HepG2 (cell line): Measurements from ENCODE around the gene HMGCS2. TPM values are rescaled to one million over a fixed set of nuclear protein-coding genes. Genes with fewer than 3 reads are reported as not detected.

Experiments used
- ARID5B ChIP-seq: IDR thresholded peaks from 2 replicates; pipeline ENCODE4 v1.4.0; 2020; ENCODE audit warnings: mild to moderate bottlenecking, missing genetic modification reagents
- DDIT3 ChIP-seq: sonication (generic); formaldehyde crosslinking; IDR thresholded peaks from 2 replicates; pipeline ENCODE4 v1.4.0; 2020; ENCODE audit warnings: mild to moderate bottlenecking, missing genetic modification reagents
- FOXA1 ChIP-seq, 2 experiments: fragments of 450-650 bp in 1 of 2; sonication (generic) in 1 of 2; formaldehyde crosslinking in 1 of 2; IDR thresholded peaks; 2 replicates each; pipeline versions ENCODE4 v1.4.0 to v1.6.1; 2016 to 2020; ENCODE audit warnings: missing genetic modification reagents in 1 of 2
- FOXA3 ChIP-seq: IDR thresholded peaks from 2 replicates; pipeline ENCODE4 v1.6.1; 2016; ENCODE audit warnings: missing genetic modification reagents, missing compliant biosample characterization
- FOXK1 ChIP-seq: sonication (generic); formaldehyde crosslinking; IDR thresholded peaks from 2 replicates; pipeline ENCODE4 v1.4.0; 2020; ENCODE audit warnings: low read depth, missing genetic modification reagents, borderline replicate concordance
- GATAD2A ChIP-seq: IDR thresholded peaks from 2 replicates; pipeline ENCODE4 v1.6.1; 2016
- IRF2 ChIP-seq: IDR thresholded peaks from 2 replicates; pipeline ENCODE4 v1.6.1; 2018; ENCODE audit warnings: missing genetic modification reagents, missing compliant biosample characterization
- KDM1A ChIP-seq: IDR thresholded peaks from 2 replicates; pipeline ENCODE4 v1.6.1; 2016; ENCODE audit warnings: missing compliant biosample characterization
- KLF16 ChIP-seq, 2 experiments: sonication (generic) in 1 of 2; formaldehyde crosslinking in 1 of 2; IDR thresholded peaks; 2 replicates each; pipeline versions ENCODE4 v1.6.1 to v1.8.0; 2016 to 2023; ENCODE audit warnings: missing genetic modification reagents in 2 of 2, missing compliant biosample characterization in 1 of 2
- PREB ChIP-seq: sonication (generic); formaldehyde crosslinking; IDR thresholded peaks from 2 replicates; pipeline ENCODE4 v1.4.0; 2020; ENCODE audit warnings: missing genetic modification reagents
- RARA ChIP-seq: IDR thresholded peaks from 2 replicates; pipeline ENCODE4 v1.6.1; 2016; ENCODE audit warnings: missing genetic modification reagents, missing compliant biosample characterization
- SOX13 ChIP-seq, 3 experiments: fragments of 450-650 bp in 1 of 3; sonication (generic) in 1 of 3; formaldehyde crosslinking in 1 of 3; IDR thresholded peaks in 2 of 3; conservative IDR thresholded peaks in 1 of 3; 2 replicates each; pipeline versions ENCODE4 v1.5.0 to v1.6.1; 2016 to 2020; ENCODE audit warnings: antibody characterized with exemption in 1 of 3, mild to moderate bottlenecking in 1 of 3, missing compliant biosample characterization in 1 of 3, missing genetic modification reagents in 1 of 3, moderate library complexity in 1 of 3
- TEAD3 ChIP-seq: optimal IDR thresholded peaks from 2 replicates; pipeline ENCODE3; 2016; ENCODE audit warnings: borderline replicate concordance
- THRA ChIP-seq: sonication (generic); formaldehyde crosslinking; IDR thresholded peaks from 2 replicates; pipeline ENCODE4 v1.4.0; 2020; ENCODE audit warnings: missing genetic modification reagents, borderline replicate concordance
- ZFP36L1 ChIP-seq: sonication (generic); formaldehyde crosslinking; IDR thresholded peaks from 2 replicates; pipeline ENCODE4 v1.8.0; 2022; ENCODE audit warnings: mild to moderate bottlenecking, missing genetic modification reagents, moderate library complexity
- ZMYM4 ChIP-seq: sonication (generic); formaldehyde crosslinking; IDR thresholded peaks from 2 replicates; pipeline ENCODE4 v1.8.1; 2023; ENCODE audit warnings: mild to moderate bottlenecking, missing genetic modification reagents
- ZNF12 ChIP-seq: sonication (generic); formaldehyde crosslinking; IDR thresholded peaks from 2 replicates; pipeline ENCODE4 v1.5.0; 2020; ENCODE audit warnings: missing genetic modification reagents
- ZNF512 ChIP-seq: sonication (generic); formaldehyde crosslinking; IDR thresholded peaks from 2 replicates; pipeline ENCODE4 v1.4.0; 2020; ENCODE audit warnings: mild to moderate bottlenecking, missing genetic modification reagents
- ZNF644 ChIP-seq: IDR thresholded peaks from 2 replicates; pipeline ENCODE4 v1.6.1; 2016; ENCODE audit warnings: low read depth
- ZNF879 ChIP-seq: sonication (generic); formaldehyde crosslinking; IDR thresholded peaks from 2 replicates; pipeline ENCODE4 v1.8.1; 2023; ENCODE audit warnings: missing genetic modification reagents
- polyA plus RNA-seq, 8 experiments: library from polyadenylated mRNA; depleted of rRNA in 3 of 8; stranded (reverse) in 7 of 8; unstranded in 1 of 8; fragments of >200 nt; fragmentation: Illumina TruSeq in 4 of 8; extraction: Trizol in 4 of 8; gene quantifications; 2 replicates each; pipeline versions ENCODE4 v1.2.1 to v1.2.3, GENCODE V29; 2011 to 2016; ENCODE audit warnings: low read depth in 4 of 8, missing spikeins in 1 of 8, mixed read lengths in 1 of 8; ENCODE audit not compliant: insufficient read depth in 1 of 8
- total RNA-seq, 5 experiments: library from RNA; depleted of rRNA; stranded (reverse); fragments of >200 nt; fragmentation: Illumina TruSeq; extraction: Trizol; gene quantifications; 2 replicates each; pipeline ENCODE4 v1.2.3, GENCODE V29; 2016; ENCODE audit warnings: low read depth in 1 of 5

Gene HMGCS2
- total and polyA plus RNA-seq, 2 of the 13 experiments (the other 11 are each of a cell fraction or from before 2014, with no cell fraction given) = 0.44 to 1.5 TPM

- TF ChIP-seq ARID5B (CRISPR knock-in tag) (peak; percentile 79), ZNF879 (CRISPR knock-in tag) (no peak), PREB (CRISPR knock-in tag) (no peak), FOXK1 (CRISPR knock-in tag) (peak; percentile 68; the same call in 1 of the 2 replicates), ZNF12 (CRISPR knock-in tag) (0 out of 2 replicates have a peak, but pooled peaks have one; percentile 13), KDM1A (CRISPR knock-in tag) (0 out of 2 replicates have a peak, but pooled peaks have one; percentile 21), FOXA1 (IDR thresholded peaks at IDR 0.05) (no peak), FOXA1 (CRISPR knock-in tag; IDR thresholded peaks at IDR 0.05) (peak; percentile 45; the same call in 1 of the 2 replicates), GATAD2A (CRISPR knock-in tag) (peak; percentile 70), ZMYM4 (0 out of 2 replicates have a peak, but pooled peaks have one; percentile 26), KLF16 (CRISPR knock-in tag; IDR thresholded peaks at IDR 0.05) (peak in 1 of 2 experiments; percentile 34; a peak in 1 of 4 replicates), RARA (CRISPR knock-in tag) (peak; percentile 74), FOXA3 (peak; percentile 74), ZNF512 (CRISPR knock-in tag) (peak; percentile 95), THRA (peak; percentile 48; the same call in 1 of the 2 replicates), DDIT3 (CRISPR knock-in tag) (no peak), ZNF644 (CRISPR knock-in tag) (0 out of 2 replicates have a peak, but pooled peaks have one; percentile 27), SOX13 (IDR thresholded peaks at IDR 0.05) (no peak), SOX13 (CRISPR knock-in tag; conservative IDR thresholded peaks at IDR 0.05 in 1 of 2, IDR thresholded peaks at IDR 0.05 in 1 of 2) (peak in 1 of 2 experiments; percentile 67; a peak in 1 of 4 replicates), ZFP36L1 (CRISPR knock-in tag) (no peak), TEAD3 (CRISPR knock-in tag) (no peak), IRF2 (CRISPR knock-in tag) (no peak)
Observed at GRCh38 chr1:119783354-119784185, 14.9 kb upstream of the HMGCS2 start (continued).
